GM18517 (cell line): ENCODE results near the gene IFT80.
A peak's percentile ranks its signal among the peaks of the same experiment; 100 is the strongest.
"Not testable (repeated sequence)": the region's sequence is repeated elsewhere in the genome, so short reads cannot be mapped to it uniquely, and the experiment has no call there.

ENCODE experiments used
- ATAC-seq: cut with Tn5 transposase; IDR thresholded peaks from one replicate; pipeline ENCODE4 v1.9.1; 2021; ENCODE audit warnings: mild to moderate bottlenecking, moderate library complexity; ENCODE audit not compliant: unreplicated experiment

IFT80 gene

DNA sequence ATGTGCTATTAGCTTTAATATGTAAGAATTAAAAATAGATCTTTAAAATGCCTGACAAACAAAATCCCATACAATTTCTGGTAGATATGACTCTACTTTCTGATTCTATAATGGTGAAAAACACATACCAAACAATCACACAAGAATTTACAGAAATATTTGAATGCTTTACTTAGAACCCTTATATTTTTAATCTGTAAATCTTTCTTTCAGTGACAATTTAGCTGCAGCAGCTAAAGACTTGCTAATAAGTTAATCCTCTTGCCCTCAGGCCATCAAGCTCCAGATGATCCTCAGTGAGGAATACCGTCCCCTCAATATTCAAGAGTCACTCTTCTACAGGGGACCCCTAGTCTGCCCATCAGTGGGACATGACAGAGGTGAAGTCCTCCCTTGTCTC, 118.2 kb downstream of the IFT80 start:
- ATAC-seq, result no peak

DNA sequence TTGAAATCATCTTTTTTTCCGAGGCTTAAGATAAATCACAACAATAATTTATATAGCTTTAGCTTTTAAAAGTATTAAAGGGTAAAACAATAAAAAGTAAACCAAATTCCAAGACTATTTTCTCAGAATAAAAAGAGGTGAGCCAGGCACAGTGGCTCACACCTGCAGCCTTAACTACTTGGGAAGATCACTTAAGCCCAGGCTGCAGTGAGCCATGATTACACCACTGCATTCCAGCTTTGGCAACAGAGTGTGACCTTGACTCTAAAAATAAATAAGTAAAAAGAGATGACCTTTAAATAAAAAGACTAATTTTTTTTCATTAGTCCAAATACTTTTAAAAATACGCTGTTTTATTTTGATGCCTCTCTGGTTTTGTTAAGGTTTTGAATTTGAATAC, 119.4 kb downstream of the IFT80 start:
- no peak for ATAC-seq

DNA sequence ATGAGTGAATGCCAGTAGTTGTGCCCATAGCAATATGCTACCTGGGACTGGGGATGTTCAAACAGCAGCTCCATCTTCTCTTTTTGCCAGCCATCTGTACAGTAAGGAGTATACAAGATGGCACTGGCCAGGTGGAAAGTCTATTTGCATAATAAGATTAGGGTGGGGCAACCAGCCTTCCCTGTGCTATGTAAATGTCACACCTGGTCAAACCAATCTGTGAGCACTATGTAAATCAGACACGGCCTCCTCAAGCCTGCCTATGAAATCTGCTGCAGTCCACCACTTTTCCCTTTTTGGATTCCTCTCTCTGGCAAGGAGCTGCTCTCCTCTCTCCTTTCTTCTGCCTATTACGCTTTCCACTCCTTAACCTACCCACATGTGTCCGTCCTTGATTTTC, 120.8 kb downstream of the IFT80 start:
- ATAC-seq, result no peak

DNA sequence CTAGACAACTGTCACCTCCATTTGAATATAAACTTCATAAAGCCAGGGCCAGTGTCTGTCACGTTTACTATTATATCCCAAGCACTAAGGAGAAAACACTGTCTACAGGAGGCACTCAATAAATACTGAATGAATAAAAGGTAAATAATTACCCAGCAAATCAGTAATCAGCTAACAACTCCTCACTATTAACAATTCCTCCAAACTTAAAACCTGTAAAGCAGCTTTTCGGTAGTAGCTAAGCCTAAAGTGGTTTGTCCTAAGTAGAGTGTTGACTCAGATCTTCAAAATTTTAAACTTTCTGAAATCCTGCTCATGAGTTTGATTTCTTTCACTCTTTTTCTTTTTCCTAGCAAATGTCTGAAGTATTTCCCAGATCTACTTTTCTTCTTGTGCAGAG, 133.9 kb downstream of the IFT80 start:
- ATAC-seq, result no peak

DNA sequence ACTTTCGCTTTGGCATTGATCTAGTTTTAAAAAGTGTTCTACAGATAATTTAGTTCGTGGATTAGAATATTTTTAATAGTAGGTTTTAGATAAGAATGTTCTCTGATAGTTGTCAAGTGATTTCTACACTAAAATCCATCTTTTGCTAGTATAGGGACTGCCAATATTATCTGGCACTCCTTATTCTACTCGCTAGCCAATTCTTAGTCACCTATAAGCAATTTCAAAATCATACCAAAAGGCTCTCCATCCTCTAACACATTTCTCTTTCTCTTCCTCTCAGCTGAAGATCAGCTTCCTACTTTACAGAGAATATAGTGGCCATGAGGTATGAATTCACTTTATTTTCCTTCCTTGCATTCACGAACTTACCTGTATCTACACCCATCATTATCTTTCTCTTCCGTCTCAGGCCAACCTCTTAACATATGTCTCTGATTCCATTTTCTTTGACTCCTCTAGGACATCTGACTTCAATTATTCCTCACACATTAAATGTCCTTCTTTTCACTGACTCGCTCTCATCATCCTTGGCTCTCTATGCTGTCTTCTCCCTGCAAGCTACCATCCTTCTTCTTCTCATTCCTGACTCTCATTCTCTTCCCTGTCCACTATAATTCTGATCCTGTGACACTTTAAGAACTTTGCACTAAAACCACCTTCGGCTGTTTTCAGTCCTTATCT, 138.3 kb downstream of the IFT80 start:
- ATAC-seq, result no peak

DNA sequence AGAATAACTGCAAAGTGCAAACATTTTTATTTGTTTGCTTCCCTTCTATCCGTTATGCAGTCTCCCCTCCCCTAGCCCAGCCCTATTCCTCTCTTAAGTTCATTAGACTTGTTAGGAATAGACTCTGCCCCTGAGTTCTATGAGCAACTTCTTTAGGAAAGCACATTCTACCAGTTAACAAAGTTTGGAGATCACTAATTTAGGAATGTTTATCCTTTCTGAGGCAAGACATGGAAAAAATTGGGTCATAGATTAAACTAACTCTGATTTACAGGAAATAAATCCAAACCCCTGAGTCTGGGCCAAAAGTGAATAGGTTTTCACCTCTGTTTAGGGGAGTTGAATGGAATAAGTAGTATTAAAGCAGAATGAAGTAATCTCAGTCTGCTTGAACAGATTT, 139.4 kb downstream of the IFT80 start:
- no peak for ATAC-seq

DNA sequence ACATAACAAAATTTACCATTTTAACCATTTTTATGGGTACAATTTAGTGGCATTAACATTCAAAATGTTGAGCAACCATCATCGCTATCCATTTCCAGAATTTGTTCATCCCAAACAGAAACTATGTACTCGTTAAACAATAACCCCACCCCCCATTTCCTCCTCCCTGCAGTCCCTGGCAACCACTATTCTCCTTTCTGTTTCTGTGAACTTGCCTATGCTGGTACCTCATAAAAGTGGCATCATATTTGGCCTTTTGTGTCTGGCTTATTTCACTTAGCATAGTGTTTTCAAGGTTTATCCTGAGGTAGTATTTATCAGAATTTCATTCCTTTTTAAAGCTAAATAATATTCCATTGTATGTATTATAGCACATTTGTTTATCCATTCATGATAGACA, 141.4 kb downstream of the IFT80 start:
- no peak for ATAC-seq

DNA sequence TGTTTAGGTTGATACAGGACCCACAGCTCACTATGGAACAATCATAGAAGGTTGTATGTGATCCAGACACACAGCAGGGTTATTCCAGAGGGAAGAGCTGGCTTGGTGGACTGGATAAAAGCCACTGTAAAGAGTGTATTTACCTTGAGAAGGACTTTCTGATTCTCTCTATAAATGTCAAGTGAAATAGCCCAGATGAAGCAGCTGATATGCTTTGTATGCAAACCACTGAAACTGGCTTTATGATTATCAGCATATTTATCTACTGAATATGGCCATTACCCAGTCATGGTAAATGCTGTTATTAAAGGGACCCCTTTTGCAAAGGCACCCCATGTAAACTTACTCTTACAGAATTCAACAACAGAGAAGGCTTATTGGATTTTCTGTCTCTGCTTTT, 145.7 kb downstream of the IFT80 start:
- no peak for ATAC-seq

DNA sequence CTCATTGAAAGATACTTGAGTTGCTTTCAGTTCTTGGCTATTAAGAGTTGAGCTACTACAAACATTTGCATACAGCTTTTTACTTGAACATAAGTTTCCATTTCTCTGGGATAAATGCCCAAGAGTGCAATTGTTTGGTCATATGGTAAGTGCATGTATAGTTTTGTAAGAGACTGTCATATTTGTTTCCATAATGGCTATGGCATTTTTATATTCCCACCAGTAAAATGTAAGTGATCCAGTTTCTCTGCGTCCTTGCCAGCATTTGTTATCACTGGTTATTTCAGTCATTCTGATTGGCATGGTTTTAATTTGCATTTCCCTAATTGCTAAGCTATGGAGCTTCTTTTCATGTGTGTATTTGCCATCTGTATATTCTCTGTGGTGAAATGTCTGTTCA, 151.3 kb downstream of the IFT80 start:
- no peak for ATAC-seq

DNA sequence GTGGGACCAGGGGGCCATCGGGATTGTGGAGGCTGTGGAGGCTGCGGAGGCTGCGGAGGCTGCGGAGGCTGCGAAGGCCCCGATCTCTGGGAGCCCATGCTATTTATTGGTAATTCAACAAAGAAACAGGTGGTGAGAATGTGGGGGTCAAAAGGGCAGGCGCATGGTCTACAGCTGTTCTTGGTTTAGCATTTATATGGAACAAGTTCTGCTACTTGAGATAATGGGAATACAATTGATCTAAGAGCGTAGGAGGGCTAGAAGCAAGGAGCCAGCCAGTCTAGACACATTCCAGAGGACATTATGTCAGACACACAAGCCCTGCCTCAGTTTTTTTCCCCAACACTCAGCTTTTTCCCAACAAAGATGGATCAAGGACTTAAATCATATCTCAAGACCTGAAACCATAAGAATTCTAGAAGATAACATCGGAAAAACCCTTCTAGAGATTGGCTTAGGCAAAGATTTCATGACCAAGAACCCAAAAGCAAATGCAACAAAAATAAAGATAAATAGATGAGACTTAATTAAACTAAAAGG, 153.7 kb downstream of the IFT80 start:
- ATAC-seq, result no peak

DNA sequence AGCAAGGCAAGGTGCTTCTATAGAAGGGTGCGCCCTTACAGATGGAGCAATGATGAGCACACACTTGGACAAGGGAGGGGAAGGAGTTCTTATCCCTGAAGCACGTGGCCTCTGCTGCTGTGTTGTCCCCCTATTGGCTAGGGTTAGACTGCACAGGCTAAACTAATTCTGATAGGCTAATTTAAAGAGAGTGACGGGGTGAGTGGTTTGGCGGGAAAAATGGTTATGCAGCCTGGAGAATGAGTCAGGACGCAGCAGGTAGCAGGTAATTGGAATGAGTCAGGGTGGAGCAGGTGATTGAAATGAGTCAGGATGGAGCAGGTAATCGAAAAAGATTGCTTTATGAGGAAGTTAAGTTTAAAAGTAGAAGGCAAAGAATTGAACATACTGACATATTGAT, 158.3 kb downstream of the IFT80 start:
- not testable (repeated sequence) for ATAC-seq

DNA sequence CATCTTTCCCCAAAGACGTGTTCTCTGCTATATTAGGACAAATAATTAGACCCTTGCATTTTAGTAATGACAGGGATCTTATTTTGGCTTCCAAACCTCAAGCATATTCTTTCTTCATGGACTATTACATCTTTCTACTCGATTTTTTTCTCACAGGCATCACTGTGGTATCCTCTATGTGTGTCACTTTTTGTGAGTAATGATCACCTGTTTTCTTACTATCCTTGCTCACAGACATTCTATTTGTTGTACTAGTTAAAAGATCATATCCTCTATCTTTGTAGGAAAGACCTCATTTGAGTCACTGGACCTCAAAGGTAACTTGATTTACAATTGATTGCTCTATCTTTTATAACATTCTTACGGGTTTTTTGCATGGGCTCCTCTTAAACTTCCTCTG, 167.0 kb downstream of the IFT80 start:
- ATAC-seq, result no peak

DNA sequence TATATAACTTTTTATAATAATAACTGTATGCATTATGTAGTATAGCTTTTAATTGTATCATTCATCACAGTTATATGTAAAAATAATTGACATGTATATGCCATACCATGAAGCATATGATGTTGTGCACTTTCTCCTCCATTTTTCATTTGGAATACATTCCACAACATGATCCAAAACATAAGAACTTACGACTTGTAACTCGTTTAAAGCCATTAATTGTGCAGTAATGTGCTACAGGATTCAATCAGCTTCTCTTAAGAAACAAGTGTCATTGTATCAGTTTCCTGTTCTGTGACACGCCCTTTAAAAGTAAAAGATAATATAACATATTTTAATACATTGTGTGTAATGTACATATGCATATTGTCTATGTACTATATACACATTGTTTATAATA, 171.6 kb downstream of the IFT80 start:
- ATAC-seq, result no peak

DNA sequence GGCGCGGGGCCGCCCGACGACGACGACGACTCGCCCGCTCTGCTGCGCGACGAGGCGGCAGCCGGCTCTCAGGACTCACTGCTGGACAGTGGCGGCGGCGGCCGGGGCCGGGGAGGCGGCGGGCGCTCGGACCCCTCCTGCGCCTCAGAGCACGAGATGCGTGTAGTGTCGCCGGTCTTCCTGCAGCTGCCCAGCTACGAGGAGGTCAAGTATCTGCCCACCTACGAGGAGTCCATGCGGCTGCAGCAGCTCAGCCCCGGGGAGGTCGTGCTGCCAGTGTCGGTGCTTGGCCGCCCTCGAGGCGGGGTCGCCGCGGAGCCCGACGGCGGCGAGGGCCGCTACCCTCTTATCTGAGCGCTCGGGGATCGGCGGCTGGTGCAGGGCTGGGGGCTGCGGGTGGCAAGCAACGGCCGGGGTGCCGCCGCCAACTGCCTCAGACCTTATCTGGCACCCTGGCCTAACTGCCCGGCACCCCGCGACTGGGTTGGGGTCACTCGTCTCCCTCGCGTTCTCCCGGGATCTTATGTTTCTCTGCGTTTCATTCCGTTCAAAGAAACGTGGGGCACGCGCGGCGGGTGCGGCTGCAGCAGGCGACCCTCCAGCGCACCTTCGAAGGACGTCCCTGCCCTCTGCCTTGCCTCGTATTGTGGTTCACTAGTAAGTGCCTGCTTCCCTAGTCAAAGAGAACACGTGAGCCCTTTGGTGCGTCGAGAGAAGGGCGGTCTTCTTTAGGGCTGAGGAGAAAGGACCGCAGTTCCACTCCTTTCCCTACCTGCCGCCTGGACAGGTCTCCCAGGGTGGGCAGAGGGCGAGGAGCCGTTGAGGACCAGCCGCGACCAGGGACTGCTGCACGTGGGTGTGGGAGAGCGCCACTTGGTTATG, 172.8 kb downstream of the IFT80 start:
- ATAC-seq, result peak; percentile 8

DNA sequence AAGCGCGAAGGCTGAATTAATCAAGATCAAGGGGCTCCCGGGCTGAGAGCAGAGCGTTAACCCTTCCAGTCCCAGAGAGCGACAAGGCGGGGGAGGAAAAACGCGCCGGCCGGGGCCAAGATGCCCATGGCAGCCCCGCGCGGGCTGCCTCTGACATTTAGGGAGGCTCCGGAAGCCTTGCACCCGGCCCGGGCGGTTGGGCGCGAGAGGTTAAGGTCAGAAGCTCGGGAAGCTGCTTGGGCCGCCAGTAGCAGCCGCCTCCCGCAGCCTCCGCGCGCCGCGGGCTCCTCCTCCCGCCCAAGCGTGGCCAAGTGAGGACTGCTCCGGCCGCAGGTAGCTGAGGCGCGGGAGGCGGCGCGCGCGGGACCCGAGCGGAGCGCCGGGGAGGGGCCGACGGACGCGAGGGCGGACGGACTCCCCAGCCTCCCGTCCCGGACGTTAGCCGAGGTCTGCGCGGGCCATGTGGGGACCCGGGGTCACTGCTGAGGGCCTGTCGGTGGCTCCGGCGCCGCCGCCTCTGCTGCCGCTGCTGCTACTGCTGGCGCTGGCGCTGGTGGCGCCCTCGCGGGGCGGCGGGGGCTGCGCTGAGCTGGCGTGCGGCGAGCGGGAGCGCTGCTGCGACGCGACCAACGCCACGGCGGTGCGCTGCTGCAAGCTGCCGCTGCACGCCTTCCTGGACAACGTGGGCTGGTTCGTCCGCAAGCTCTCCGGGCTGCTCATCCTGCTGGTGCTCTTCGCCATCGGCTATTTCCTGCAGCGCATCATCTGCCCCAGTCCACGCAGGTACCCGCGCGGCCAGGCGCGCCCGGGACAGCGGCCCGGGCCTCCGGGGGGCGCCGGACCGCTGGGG, 173.6 kb downstream of the IFT80 start, which contains the start of gene C3orf80:
C3orf80 (plus strand) TSS at position 247 of the 850 bp plus-strand sequence; CDS start at position 461, 214 bp downstream.
- ATAC-seq, result peak; percentile 73

DNA sequence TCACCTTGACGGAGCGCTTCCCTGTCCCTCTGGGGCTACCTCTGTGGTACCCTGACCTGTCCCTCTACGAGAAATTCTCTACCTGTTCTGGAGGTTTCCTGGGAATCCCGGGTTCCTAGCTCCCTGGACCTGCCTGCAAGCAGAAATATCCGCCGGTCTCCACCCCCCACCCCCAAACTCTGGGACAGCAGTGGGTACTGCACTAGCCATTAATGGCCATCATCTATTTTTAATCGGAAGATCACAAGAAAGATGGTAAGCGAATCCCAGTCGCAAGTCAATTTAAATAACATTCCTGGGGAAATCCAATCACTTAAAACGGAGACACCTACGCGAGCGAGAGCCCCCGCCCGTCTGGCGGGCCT, 174.2 kb downstream of the IFT80 start:
- ATAC-seq, result no peak

DNA sequence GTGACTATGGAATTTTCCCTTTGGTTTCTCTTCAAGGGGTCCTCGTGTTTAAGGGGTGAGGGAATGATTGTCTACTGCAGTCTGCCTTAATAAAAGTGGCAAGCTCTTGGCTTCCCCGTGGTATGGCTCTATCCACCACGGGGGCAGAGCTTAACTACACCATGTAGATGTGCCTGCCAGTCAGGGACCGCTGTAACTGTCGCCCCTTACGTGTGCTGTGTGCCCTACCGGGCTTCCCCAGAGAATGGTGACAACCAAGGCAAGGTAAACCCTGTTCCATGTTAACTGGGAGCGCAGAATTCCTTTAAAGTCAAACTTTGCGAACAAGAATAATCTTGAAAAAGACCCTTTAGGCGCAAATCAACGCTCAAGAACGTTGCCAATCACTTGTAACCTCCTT, 174.8 kb downstream of the IFT80 start:
- no peak for ATAC-seq

DNA sequence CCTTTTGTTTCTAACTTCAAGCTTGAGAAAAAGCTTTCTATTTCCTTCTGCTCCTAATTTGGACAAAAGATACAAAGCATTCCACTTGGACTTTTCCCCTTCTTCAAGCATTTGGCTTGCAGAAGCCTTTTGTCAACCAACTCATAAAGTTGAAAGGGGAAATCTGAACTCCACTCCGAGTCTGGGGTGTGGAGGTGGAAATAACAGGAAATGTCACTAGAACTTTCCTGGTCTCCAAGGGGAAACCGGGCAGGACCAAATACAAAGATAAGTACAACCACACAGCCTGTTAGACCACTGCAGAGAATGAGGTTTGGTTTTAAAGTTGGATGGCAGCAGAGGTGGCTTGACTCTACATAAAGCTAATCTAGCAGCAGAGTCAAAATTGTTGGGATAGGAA, 178.0 kb downstream of the IFT80 start:
- no peak for ATAC-seq

DNA sequence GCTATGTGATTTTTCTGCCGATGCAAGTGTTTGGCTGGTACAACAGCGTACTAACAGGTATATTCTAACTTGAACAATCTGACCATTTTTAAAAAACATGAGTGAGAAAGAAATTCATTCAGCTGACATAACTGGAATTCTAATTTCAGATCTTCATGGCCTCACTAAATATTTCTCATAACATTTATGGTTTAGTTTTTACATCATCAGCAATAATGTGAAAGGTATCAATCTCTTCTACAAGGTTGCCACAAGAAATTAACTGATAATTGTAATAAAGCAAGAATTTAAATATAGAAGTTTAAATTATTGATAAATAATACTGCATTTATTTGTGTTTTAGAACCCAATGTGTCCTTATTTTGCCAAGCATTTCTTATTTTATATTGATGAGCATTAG, 179.0 kb downstream of the IFT80 start:
- ATAC-seq, result no peak

DNA sequence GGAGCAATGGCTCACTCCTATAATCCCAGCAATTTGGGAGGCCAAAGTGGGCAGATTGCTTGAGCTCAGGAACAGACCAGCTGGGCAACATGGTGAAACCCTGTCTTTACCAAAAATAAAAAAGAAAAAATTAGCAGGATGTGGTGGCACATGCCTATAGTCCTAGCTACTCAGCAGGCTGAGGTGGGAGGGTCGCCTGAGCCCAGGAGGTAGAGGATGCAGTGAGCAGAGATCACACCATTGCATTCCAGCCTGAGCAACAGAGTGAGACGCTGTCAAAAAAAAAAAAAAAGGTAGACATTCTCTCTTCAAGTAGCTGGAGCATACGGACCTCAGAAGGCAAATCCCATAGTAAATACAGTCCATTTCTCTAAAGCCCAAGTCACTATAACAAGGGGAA, 180.9 kb downstream of the IFT80 start:
- no peak for ATAC-seq

DNA sequence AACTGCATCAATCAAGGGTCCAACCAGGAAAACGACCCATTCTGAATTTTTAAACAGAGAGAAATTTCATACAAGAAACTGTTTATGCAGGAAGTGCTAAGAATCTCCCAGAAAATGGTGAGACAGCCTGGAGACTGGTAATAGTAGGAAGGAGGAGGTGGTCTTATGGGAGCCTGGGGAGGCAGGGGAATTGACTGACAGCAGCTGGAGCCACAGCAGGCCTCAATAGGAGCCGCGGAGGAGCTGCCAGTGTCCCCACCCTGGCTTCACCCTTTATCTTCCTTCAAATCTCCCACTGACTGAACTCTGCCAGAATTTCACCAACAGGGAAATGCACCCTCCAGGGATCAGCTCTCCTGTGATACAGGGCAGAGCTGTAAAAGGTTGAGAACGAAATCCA, 181.3 kb downstream of the IFT80 start:
- ATAC-seq, result no peak
